HEK293 (cell line): Measurements from ENCODE around the gene PIANP.

ENCODE experiments used
- CTCF ChIA-PET: fragments of 350-600 bp; formaldehyde crosslinking; extraction: SDS; loops from one replicate; lab custom pipeline; 2021; ENCODE audit warnings: antibody characterized with exemption; lab: Yijun Ruan, JAX
- POLR2A ChIA-PET: fragments of 300-600 bp; formaldehyde crosslinking; extraction: SDS; loops from one replicate; lab custom pipeline; 2020; ENCODE audit warnings: antibody characterized with exemption, inconsistent platforms; lab: Yijun Ruan, JAX
- H3K27ac ChIP-seq: fragments of 200-500 bp; sonication (Bioruptor generic); 2 replicates; pipeline ENCODE4 v1.5.1; 2014; ENCODE audit warnings: low read depth, low read length, control low read depth, inconsistent platforms; ENCODE audit errors: extremely low read depth
- H3K36me3 ChIP-seq, 2 experiments: fragments of 200-500 bp in 1 of 2; sonication (Bioruptor generic) in 1 of 2; 1 replicate in 1 of 2; 2 replicates in 1 of 2; pipeline ENCODE4 v1.5.1; 2014 to 2017; ENCODE audit warnings: inconsistent platforms in 2 of 2, low read length in 2 of 2; ENCODE audit not compliant: control insufficient read depth in 2 of 2, insufficient read depth in 1 of 2
- H3K4me1 ChIP-seq: fragments of 200-500 bp; sonication (Bioruptor generic); 2 replicates; pipeline ENCODE4 v1.5.1; 2014; ENCODE audit warnings: mild to moderate bottlenecking, low read length, inconsistent platforms; ENCODE audit not compliant: control insufficient read depth, insufficient read depth
- H3K4me3 ChIP-seq: 2 replicates; pipeline ENCODE4 v1.5.1; 2011; ENCODE audit warnings: low read depth, mild to moderate bottlenecking, control low read depth, low read length, moderate library complexity
- H3K9me3 ChIP-seq: fragments of 200-500 bp; sonication (Bioruptor generic); 2 replicates; pipeline ENCODE4 v1.5.1; 2014; ENCODE audit warnings: low read depth, low read length, inconsistent platforms; ENCODE audit not compliant: control insufficient read depth, insufficient read depth
- GLIS2 ChIP-seq: fragments of 450-650 bp; formaldehyde crosslinking; IDR thresholded peaks from 2 replicates; pipeline ENCODE4 v1.5.1; 2016; ENCODE audit warnings: missing biosample characterization, missing genetic modification characterization
- HOXA7 ChIP-seq: sonication (generic); formaldehyde crosslinking; IDR thresholded peaks from 2 replicates; pipeline ENCODE4 v1.8.1; 2022; ENCODE audit warnings: missing genetic modification reagents, borderline replicate concordance
- PRDM2 ChIP-seq: fragments of 450-650 bp; formaldehyde crosslinking; IDR thresholded peaks from 2 replicates; pipeline ENCODE4 v1.5.1; 2016; ENCODE audit warnings: missing biosample characterization, missing genetic modification characterization, borderline replicate concordance
- SCRT1 ChIP-seq: fragments of 450-650 bp; formaldehyde crosslinking; IDR thresholded peaks from 2 replicates; pipeline ENCODE4 v1.5.1; 2016; ENCODE audit warnings: missing biosample characterization, missing genetic modification characterization, borderline replicate concordance
- TRIM28 ChIP-seq: IDR thresholded peaks from 2 replicates; pipeline ENCODE4 v1.6.1; 2011; ENCODE audit warnings: low read length, control low read depth, borderline replicate concordance
- YY1 ChIP-seq: fragments of 450-650 bp; formaldehyde crosslinking; IDR thresholded peaks from 2 replicates; pipeline ENCODE4 v1.5.1; 2018; ENCODE audit warnings: missing biosample characterization, missing genetic modification characterization
- ZBTB49 ChIP-seq: fragments of 450-650 bp; formaldehyde crosslinking; IDR thresholded peaks from 2 replicates; pipeline ENCODE4 v1.5.1; 2016; ENCODE audit warnings: missing biosample characterization, missing genetic modification characterization, low read depth
- ZNF169 ChIP-seq: fragments of 450-650 bp; formaldehyde crosslinking; IDR thresholded peaks from 2 replicates; pipeline ENCODE4 v1.5.1; 2016; ENCODE audit warnings: missing biosample characterization, missing genetic modification characterization
- ZNF211 ChIP-seq: fragments of 450-650 bp; formaldehyde crosslinking; IDR thresholded peaks from 2 replicates; pipeline ENCODE4 v1.5.1; 2016; ENCODE audit warnings: low read depth, missing biosample characterization, missing genetic modification characterization
- ZNF214 ChIP-seq: fragments of 450-650 bp; formaldehyde crosslinking; IDR thresholded peaks from 2 replicates; pipeline ENCODE4 v1.5.1; 2017; ENCODE audit warnings: missing biosample characterization, mild to moderate bottlenecking, missing genetic modification characterization, borderline replicate concordance
- ZNF223 ChIP-seq: fragments of 450-650 bp; formaldehyde crosslinking; IDR thresholded peaks from 2 replicates; pipeline ENCODE4 v1.5.1; 2016; ENCODE audit warnings: missing biosample characterization, missing genetic modification characterization
- ZNF280C ChIP-seq: fragments of 450-650 bp; formaldehyde crosslinking; IDR thresholded peaks from 2 replicates; pipeline ENCODE4 v1.5.1; 2016; ENCODE audit warnings: missing biosample characterization, missing genetic modification characterization
- ZNF398 ChIP-seq: fragments of 450-650 bp; formaldehyde crosslinking; IDR thresholded peaks from 2 replicates; pipeline ENCODE4 v1.5.1; 2017; ENCODE audit warnings: missing biosample characterization, missing genetic modification characterization
- ZNF404 ChIP-seq: fragments of 450-650 bp; formaldehyde crosslinking; IDR thresholded peaks from 2 replicates; pipeline ENCODE4 v1.5.1; 2017; ENCODE audit warnings: missing biosample characterization, missing genetic modification characterization
- ZNF513 ChIP-seq: fragments of 450-650 bp; IDR thresholded peaks from 2 replicates; pipeline ENCODE4 v1.5.1; 2018; ENCODE audit warnings: missing biosample characterization, missing genetic modification characterization
- ZNF548 ChIP-seq: fragments of 450-650 bp; formaldehyde crosslinking; IDR thresholded peaks from 2 replicates; pipeline ENCODE4 v1.5.1; 2016; ENCODE audit warnings: missing biosample characterization, missing genetic modification characterization
- ZNF621 ChIP-seq: fragments of 450-650 bp; formaldehyde crosslinking; IDR thresholded peaks from 2 replicates; pipeline ENCODE4 v1.5.1; 2017; ENCODE audit warnings: missing biosample characterization, missing genetic modification characterization
- ZNF626 ChIP-seq: fragments of 450-650 bp; sonication (Bioruptor Pico); formaldehyde crosslinking; IDR thresholded peaks from 2 replicates; pipeline ENCODE4 v1.5.1; 2018; ENCODE audit warnings: missing biosample characterization, missing genetic modification characterization, inconsistent platforms
- ZNF677 ChIP-seq: fragments of 450-650 bp; IDR thresholded peaks from 2 replicates; pipeline ENCODE4 v1.5.0; 2018; ENCODE audit warnings: missing biosample characterization, mild to moderate bottlenecking, missing genetic modification characterization, moderate library complexity
- ZNF776 ChIP-seq: fragments of 450-650 bp; formaldehyde crosslinking; IDR thresholded peaks from 2 replicates; pipeline ENCODE4 v1.5.0; 2017; ENCODE audit warnings: missing biosample characterization, missing genetic modification characterization, borderline replicate concordance
- ZNF837 ChIP-seq: fragments of 450-650 bp; formaldehyde crosslinking; IDR thresholded peaks from 2 replicates; pipeline ENCODE4 v1.5.1; 2016; ENCODE audit warnings: missing biosample characterization, missing genetic modification characterization
- ZSCAN16 ChIP-seq: fragments of 450-650 bp; formaldehyde crosslinking; IDR thresholded peaks from 2 replicates; pipeline ENCODE4 v1.5.1; 2016; ENCODE audit warnings: missing biosample characterization, missing genetic modification characterization
- ZSCAN23 ChIP-seq: fragments of 450-650 bp; formaldehyde crosslinking; IDR thresholded peaks from 2 replicates; pipeline ENCODE4 v1.5.1; 2016; ENCODE audit warnings: missing biosample characterization, missing genetic modification characterization

Gene PIANP

GRCh38 chr12:6662602-6662905 lies 38.1 kb downstream of the PIANP start:
- Histone ChIP-seq H3K4me3 (peak overlapping the region; percentile 76), H3K36me3 (peaks cover 12 to 23% of the 10 kb centered on the region in 2 experiments), H3K27ac (no peak overlapping the region), H3K9me3 (no peaks in the 10 kb centered on the region), H3K4me1 (peaks cover 7% of the 10 kb centered on the region; the same call in 1 of the 2 replicates)
- ChIA-PET CTCF (no interaction called here), POLR2A (no interaction called here)
- TF ChIP-seq GLIS2, result no peak
- 0 out of 2 replicates have a peak, but pooled peaks have one; percentile 31 for TF ChIP-seq ZSCAN23
- TF ChIP-seq ZNF223 (tag by site-specific recombination), result no peak
- no peak for TF ChIP-seq ZNF621 (tag by site-specific recombination)
- no peak for TF ChIP-seq ZNF548 (tag by site-specific recombination)
- TF ChIP-seq YY1 (tag by site-specific recombination), result no peak
- TF ChIP-seq HOXA7 (CRISPR knock-in tag), result no peak
- TF ChIP-seq ZNF169 (tag by site-specific recombination), result no peak
- TF ChIP-seq ZNF214 (tag by site-specific recombination), result no peak
- peak; percentile 9; the same call in 1 of the 2 replicates for TF ChIP-seq ZNF398
- peak; percentile 40; the same call in 1 of the 2 replicates for TF ChIP-seq PRDM2 (tag by site-specific recombination)
- no peak for TF ChIP-seq SCRT1 (tag by site-specific recombination)
- TF ChIP-seq ZBTB49 (tag by site-specific recombination), result no peak

GRCh38 chr12:6653987-6654386 lies 46.6 kb downstream of the PIANP start:
- H3K4me1 ChIP-seq, result no peaks in the 10 kb centered on the region
- peaks cover 19 to 62% of the 10 kb centered on the region in 2 experiments; a peak in 2 of 3 replicates for H3K36me3 ChIP-seq
- H3K27ac ChIP-seq, result no peak overlapping the region
- no peak overlapping the region for H3K4me3 ChIP-seq
- POLR2A ChIA-PET, result interaction anchor here (1.0 kb wide), 1 partner anchor 33 kb away, joined by 3 read pairs; no protein-coding TSS in a partner anchor
- CTCF ChIA-PET, result interaction anchor here (1.6 kb wide), 1 partner anchor 30 kb away, joined by 4 read pairs; no protein-coding TSS in a partner anchor
- no peaks in the 10 kb centered on the region for H3K9me3 ChIP-seq
- TF ChIP-seq ZNF776 (tag by site-specific recombination) (no peak), ZNF626 (no peak), ZNF404 (tag by site-specific recombination) (no peak), ZNF837 (tag by site-specific recombination) (no peak), TRIM28 (no peak), ZSCAN16 (tag by site-specific recombination) (no peak), ZNF211 (no peak), ZNF677 (no peak), ZNF280C (tag by site-specific recombination) (no peak), ZNF513 (tag by site-specific recombination) (no peak)
